Esophagus mucosa (tissue), 1 donor: ENCODE measurements around the gene GIN1. TPM values are rescaled to one million over a fixed set of nuclear protein-coding genes. Genes with fewer than 3 reads are reported as not detected.
"Not testable (repeated sequence)": the region's sequence is repeated elsewhere in the genome, so short reads cannot be mapped to it uniquely, and the experiment has no call there.

Source experiments
- ATAC-seq: fragments of 200-7000 bp; cut with Tn5 transposase; one replicate; pipeline ENCODE4 v1.9.1; 2020
- total RNA-seq: library from RNA; stranded (reverse); gene quantifications from one replicate; pipeline ENCODE4 v1.2.4, GENCODE V29; 2023
- donor health status: DM: yes; HTN: yes; CAD: no.

The GIN1 gene
- total RNA-seq, 1 donor from 2014 or later: 4.3 TPM

DNA sequence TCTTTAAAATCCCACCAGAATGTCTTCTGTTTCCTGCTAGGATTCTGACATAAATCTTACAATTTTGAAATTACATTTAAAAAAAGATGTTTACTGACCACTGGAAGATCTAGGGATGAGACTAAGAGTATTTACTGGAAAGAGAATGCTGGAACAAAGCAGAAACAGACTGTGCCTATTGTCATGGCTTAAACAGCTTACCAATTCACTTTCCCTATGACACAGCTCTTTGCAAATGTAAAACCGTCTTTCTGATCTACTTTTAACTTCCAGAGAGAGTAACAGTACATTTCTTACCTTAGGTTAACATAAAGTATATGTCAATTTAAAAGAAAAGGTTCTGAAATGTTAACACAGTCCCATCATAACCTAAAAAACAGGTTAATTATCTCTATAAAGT, 10.7 kb downstream of the GIN1 start:
- no peak for ATAC-seq

DNA sequence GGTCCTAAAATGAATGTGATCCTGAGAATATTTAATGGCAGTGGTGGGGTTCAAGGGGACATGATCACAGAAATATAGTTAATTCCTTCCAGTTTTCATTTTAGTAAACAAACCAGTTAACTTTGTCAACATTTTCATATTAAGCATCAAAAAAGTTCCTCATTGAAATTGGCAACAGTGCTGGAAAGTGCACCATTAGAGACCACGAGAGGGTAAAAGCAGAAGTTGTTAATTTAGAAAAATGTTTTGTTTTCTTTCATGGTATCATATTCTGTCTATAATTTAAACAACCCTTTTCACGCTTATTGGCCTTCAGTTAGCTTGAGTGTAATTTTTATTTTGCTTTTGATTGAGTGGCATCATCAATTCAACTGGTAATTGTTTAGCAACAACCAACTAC, 11.9 kb downstream of the GIN1 start:
- ATAC-seq: no peak

DNA sequence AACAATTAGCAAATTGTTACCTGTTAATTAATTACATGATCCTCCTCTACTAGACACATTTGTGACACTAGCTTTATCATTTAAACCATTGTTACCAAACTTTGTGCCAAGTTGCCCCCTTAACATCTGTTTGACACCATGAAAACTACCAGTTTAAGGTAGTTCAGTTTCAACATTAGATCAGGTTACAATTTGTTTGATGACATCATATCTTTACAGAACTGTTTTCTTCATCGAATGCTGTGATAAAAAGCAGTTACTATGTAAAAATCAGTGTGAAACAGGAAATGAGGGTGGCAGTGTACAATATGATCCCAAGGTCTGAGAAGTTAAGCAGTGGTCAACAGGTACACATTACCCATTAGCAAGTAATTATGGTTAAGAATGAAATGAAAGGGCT, 17.7 kb downstream of the GIN1 start:
- no peak for ATAC-seq

GRCh38 chr5:103101079-103101750, 18.7 kb downstream of the GIN1 start:
- ATAC-seq: no peak

DNA sequence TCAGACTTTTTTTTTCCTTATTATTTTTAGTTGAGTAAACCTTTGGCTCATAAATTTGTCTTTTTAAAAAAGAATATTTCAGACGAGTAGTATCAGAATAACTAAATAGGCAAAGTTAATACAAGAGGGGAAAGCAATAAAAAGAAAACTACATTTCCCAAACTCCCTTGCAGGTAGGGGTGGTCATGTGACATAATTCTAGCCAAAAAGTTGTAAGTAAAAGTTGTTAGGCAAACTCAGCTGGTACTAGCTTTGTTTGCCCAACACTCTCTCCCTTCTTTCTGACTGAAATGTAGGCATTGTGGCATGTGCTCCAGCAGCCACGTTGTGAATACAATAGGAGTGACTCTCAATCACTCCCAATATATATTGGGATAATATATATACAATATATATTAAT, 20.9 kb downstream of the GIN1 start:
- ATAC-seq: no peak

- ATAC-seq: no peak
Observed at GRCh38 chr5:103094737-103095136, 25.2 kb downstream of the GIN1 start.

DNA sequence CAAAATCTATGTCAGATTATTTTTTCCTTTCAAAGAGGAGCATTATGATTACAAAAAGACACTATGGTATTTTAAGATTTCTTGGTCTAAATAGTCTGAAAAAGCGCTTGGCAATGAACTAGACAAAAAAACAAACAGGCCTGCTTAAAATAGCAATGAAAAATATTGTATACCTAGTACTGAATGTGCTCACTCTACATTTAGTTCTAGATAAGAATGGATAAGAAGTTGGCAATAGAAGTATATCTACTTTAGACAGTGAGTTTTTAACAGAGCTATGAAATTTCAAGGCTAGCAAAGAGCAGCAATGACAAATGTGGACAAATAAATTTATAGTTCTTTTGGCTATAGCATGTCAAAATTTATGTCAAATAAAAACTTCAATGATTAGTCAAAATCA, 26.2 kb downstream of the GIN1 start:
- no peak for ATAC-seq

- no peak for ATAC-seq
Observed at GRCh38 chr5:103092676-103093075, 27.3 kb downstream of the GIN1 start.

DNA sequence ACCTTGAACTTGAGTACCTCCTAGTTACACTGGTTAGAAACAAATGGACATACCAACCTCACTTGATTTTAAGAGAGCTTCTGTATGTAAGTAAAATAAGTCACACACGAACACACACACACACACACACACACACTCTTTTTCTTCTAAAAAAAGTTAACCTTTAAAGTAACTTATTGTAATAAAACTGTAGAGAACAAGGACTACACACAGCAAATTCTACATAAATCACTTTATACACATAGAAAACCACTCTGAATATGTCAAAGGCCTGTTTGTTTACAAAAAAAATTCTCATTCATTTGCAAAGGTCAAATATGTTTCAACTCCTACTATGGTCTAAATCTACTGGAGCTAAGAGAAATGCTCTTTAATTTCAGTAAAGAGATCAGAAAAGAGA, 29.1 kb downstream of the GIN1 start:
- ATAC-seq: no peak

GRCh38 chr5:103089272-103089671, 30.7 kb downstream of the GIN1 start:
- no peak for ATAC-seq

DNA sequence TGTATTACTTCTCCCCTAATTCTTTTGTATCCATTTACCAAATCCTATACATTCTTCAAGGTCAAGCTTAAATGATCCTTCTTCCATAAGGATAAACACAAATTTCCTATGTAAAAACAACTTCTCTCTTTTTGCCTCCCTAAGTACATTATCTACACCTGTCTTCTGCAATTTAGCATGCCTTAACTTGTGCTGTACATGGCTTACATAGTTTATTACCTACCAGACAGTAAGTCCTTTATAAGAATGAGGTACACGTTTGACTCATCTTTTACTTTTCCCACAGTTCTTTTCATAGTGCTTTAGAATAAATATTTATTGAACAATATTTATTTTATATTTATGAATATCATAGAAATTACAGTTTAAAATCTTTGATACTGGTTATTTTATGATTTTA, 33.4 kb downstream of the GIN1 start:
- no peak for ATAC-seq

- ATAC-seq: no peak
Observed at GRCh38 chr5:103079796-103080195, 40.1 kb downstream of the GIN1 start.

GRCh38 chr5:103075442-103075841, 44.5 kb downstream of the GIN1 start:
- ATAC-seq: no peak

DNA sequence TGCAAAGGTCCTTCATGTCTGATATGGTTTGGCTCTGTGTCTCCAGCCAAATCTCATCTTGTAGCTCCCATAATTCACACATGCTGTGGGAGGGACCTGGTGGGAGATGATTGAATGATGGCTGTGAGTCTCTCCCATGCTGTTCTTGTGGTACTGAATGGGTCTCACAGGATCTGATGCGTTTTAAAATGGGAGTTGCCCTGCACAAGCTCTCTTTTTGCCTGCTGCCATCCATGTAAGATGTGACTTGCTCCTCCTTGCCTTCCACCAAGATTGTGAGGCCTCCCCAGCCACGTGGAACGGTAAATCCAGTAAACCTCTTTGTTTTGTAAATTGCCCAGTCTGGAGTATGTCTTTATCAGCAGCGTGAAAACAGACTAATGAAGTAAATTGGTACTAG, 46.4 kb downstream of the GIN1 start:
- not testable (repeated sequence) for ATAC-seq

DNA sequence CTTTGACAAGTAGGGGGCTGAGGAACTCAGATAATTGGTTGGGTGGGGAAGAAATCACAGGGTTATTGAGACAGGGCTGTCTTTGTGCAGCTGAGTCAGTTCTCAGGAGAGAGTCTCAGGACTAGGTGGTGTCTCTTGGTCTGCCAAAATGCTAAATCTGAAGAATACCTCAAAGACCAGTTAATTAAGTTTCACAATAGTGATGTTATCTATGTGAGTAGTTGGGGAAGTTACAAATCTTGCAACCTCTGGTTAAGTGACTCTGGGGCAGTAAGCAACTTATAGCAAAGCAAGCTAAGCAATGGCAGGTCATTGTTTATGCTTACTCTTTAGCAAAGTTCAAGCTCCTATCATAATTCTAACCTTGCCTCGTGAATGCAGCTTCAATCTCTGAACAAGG, 53.6 kb downstream of the GIN1 start:
- ATAC-seq: no peak

DNA sequence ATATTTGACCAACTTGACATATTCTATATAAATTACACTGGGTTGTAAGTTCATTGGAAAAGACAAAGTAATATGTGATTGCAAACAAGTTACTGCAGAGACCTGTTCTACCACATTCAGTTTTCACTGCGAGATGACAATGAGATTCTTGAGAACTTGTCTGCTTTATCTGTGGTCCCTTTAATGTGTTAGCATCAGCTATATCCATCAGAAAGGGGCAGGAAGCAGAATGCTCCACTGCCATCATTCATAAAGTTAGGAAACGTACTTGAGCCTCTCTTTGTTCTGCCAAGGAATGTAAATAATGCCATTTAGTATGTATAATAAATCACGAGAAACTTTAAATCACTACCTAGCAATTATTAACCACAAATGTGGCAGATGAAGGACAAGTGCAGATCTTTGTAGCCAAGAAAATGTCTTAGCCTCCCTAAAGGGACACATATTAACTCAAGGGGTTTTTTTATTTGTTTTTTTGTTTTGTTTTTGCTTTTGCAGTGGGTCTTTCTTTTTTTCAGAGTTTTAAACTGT, 59.4 kb downstream of the GIN1 start:
- no peak for ATAC-seq

DNA sequence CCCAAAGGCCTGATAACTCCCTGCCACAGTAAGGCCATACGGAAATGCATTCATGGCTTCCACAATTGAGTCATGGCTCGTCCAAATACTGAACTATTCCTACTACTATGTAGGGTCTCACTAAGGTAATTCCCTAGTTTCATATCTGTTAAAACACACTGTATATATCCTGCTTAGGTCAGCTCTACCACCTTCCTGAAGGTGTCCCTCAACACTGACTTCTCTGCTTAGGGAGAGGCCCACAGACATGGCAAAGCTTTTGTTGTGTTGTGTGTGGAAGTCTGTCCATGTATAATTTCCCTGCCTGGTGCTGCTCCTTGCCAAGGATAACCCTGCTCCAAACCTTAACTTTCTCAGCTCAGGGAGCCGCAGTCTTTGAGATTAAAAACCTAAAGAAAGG, 60.4 kb downstream of the GIN1 start:
- ATAC-seq: no peak

GRCh38 chr5:103057208-103058130, 62.5 kb downstream of the GIN1 start:
- no peak for ATAC-seq

DNA sequence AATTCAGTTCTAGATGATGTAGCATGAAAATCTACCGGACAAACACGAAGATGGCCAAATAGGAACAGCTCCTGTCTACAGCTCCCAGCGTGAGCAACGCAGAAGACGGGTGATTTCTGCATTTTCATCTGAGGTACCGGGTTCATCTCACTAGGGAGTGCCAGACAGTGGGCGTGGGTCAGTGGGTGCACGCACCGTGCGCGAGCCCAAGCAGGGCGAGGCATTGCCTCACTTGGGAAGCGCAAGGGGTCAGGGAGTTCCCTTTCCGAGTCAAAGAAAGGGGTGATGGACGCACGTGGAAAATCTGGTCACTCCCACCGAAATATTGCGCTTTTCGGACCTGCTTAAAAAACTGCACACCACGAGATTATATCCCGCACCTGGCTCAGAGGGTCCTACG, 73.2 kb downstream of the GIN1 start:
- ATAC-seq: not testable (repeated sequence)

DNA sequence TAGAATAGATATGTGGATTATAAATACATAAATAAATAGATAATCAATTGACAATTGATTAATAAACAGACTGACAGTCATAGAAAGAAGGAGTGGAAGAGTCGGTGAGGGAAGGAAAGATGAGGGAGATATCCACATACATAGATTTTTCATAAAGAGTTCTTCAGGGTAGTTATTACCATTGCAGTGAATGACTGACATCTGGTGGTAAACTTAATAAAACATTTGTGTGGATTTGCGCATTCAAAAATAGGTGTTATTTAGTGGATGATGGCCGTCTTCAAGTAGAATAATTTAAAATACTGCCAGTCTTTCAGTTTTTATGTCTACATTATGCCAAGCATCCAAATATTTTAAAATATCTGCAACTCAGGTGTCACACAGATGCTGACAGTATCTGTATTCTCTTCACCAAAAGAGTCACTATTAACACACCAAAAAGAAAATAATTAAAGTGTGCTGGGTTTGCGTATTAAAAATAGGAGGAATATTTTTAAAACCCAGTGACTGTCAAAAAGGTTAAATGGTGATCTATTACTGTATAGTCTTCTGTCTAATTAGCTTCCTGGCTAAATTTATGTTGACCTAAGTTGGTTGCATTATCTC, 78.8 kb downstream of the GIN1 start:
- ATAC-seq: no peak

GRCh38 chr5:103037673-103038455, 82.1 kb downstream of the GIN1 start:
- ATAC-seq: no peak

DNA sequence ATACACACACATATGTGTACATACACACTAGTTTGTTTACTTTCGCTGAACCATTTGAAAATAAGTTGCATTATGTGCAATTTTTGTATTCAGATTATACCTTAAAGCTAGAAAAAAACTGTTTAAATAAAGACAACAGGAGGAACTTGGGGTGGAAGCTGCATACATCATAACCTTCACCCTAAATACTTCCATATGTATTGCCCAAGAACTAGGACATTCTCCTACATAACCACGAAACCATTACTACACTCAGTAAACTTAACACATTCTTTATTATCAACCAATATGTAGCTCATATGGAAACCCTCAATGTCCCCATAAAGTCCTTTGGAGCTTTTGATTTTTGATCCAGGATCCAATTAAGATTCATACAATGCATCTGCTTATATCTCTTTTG, 83.3 kb downstream of the GIN1 start:
- ATAC-seq: no peak
